BLaER1 (cell line): ENCODE results near the gene PTPN2.
"Not testable (repeated sequence)": the region's sequence is repeated elsewhere in the genome, so short reads cannot be mapped to it uniquely, and the experiment has no call there.

Experiments used
- H3K27ac ChIP-seq: shearing (Covaris generic); formaldehyde crosslinking; 2 replicates; pipeline ENCODE4 v1.8.1; 2022
- H3K27me3 ChIP-seq: shearing (Covaris generic); formaldehyde crosslinking; 2 replicates; pipeline ENCODE4 v1.8.1; 2022
- H3K36me3 ChIP-seq: shearing (Covaris generic); formaldehyde crosslinking; 2 replicates; pipeline ENCODE4 v1.8.1; 2022
- H3K4me1 ChIP-seq: shearing (Covaris generic); formaldehyde crosslinking; 2 replicates; pipeline ENCODE4 v1.8.1; 2022
- H3K4me2 ChIP-seq: shearing (Covaris generic); formaldehyde crosslinking; 2 replicates; pipeline ENCODE4 v1.8.1; 2022
- H3K4me3 ChIP-seq: shearing (Covaris generic); formaldehyde crosslinking; 2 replicates; pipeline ENCODE4 v1.8.1; 2022
- H3K9ac ChIP-seq: shearing (Covaris generic); formaldehyde crosslinking; 2 replicates; pipeline ENCODE4 v1.8.1; 2022
- H3K9me3 ChIP-seq: shearing (Covaris generic); formaldehyde crosslinking; 2 replicates; pipeline ENCODE4 v1.8.1; 2022
- H4K20me1 ChIP-seq: shearing (Covaris generic); formaldehyde crosslinking; 2 replicates; pipeline ENCODE4 v1.8.1; 2022
- Cebpa-rat ChIP-seq: shearing (Covaris generic); IDR thresholded peaks from 2 replicates; pipeline ENCODE4 v1.8.1; 2022

Gene PTPN2

DNA sequence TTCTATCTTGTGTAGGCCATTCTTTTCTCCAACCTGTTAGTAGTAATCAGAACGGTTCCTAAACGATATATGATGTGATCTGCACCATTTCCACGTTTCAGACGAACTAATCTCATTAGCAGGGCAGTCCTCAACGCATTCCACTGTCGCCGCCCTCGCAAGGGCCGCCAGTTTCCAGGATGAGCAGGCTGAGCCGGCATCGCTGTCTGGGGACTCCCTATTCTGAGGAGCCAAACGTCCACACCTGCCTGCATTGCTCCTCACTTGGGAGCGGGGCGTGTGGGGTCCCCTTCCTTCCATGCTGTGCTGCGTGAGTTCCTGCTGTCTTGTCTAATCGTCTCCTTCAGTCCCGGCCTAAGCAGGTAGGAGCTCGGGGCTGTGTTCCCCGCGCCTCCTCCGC lies 104.6 kb downstream of the PTPN2 start:
- Histone ChIP-seq H3K27me3 (0 out of 2 replicates have a peak, but pooled peaks cover 5% of the 10 kb centered on the region), H3K36me3 (no peaks in the 10 kb centered on the region), H4K20me1 (no peaks in the 10 kb centered on the region), H3K4me2 (no peak overlapping the region), H3K4me3 (no peak overlapping the region), H3K9me3 (peaks cover 25% of the 10 kb centered on the region), H3K27ac (no peak overlapping the region), H3K9ac (no peak overlapping the region), H3K4me1 (peaks cover 11% of the 10 kb centered on the region)
- no peak for TF ChIP-seq Cebpa-rat

DNA sequence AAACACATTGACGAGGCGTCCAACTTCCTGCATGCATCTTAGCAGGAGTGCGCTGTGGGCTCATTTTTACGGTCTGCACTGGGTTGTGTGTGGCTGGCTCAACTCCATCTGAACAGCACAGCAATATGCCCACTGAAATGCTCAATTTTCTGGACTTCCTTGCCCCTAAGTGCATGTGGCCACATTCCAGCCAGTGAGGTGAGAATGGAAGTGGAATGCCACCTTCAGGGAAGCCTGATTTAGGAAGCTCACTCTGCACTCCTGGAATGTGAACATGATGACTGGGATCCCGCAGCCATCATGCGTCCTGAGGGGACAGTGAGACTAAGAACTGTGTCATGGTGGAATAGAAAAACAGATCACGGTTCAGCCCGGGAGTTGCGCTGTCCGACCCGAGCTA lies 105.0 kb downstream of the PTPN2 start:
- H3K9ac ChIP-seq: no peak overlapping the region
- peaks cover 25% of the 10 kb centered on the region for H3K9me3 ChIP-seq
- peaks cover 11% of the 10 kb centered on the region for H3K4me1 ChIP-seq
- 0 out of 2 replicates have a peak, but pooled peaks cover 5% of the 10 kb centered on the region for H3K27me3 ChIP-seq
- no peaks in the 10 kb centered on the region for H4K20me1 ChIP-seq
- no peak overlapping the region for H3K4me3 ChIP-seq
- no peak for TF ChIP-seq Cebpa-rat
- no peaks in the 10 kb centered on the region for H3K36me3 ChIP-seq
- no peak overlapping the region for H3K4me2 ChIP-seq
- H3K27ac ChIP-seq: no peak overlapping the region

DNA sequence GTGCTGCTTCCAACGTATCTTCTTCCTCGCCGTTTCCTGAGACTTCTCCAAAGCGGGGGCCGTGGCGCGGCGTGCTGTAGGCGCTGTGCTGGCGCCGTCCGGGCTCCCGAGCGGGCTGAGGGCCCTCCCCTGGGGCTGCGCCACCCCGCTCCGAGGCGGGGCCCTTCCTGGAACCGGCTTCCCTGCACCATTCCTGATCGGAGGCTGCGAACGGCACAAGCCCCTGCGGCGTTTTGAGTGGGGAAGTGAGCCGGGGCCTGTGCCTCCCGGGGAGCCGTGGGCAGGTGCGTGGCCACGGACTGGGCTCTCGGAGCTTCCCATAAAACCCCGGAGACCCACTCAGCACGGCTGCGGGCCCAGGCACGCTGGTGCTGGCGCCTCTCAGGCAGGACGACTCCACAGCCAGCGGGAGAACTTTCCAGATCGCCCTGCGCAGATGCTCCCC lies 106.5 kb downstream of the PTPN2 start:
- Histone ChIP-seq H3K4me2 (peak overlapping the region; percentile 80), H3K9me3 (peaks cover 25% of the 10 kb centered on the region), H4K20me1 (no peaks in the 10 kb centered on the region), H3K27ac (peak overlapping the region; percentile 49; the same call in 1 of the 2 replicates), H3K9ac (peak overlapping the region; percentile 57; the same call in 1 of the 2 replicates), H3K27me3 (0 out of 2 replicates have a peak, but pooled peaks cover 5% of the 10 kb centered on the region), H3K36me3 (no peaks in the 10 kb centered on the region), H3K4me3 (peak overlapping the region; percentile 55), H3K4me1 (peaks cover 11% of the 10 kb centered on the region)
- TF ChIP-seq Cebpa-rat: no peak

GRCh38 chr18:12776821-12777471 lies 107.1 kb downstream of the PTPN2 start:
- peak overlapping the region; percentile 80 for H3K4me2 ChIP-seq
- TF ChIP-seq Cebpa-rat: no peak
- no peaks in the 10 kb centered on the region for H4K20me1 ChIP-seq
- H3K9ac ChIP-seq: peak overlapping the region; percentile 57; the same call in 1 of the 2 replicates
- no peaks in the 10 kb centered on the region for H3K36me3 ChIP-seq
- peaks cover 25% of the 10 kb centered on the region for H3K9me3 ChIP-seq
- peaks cover 11% of the 10 kb centered on the region for H3K4me1 ChIP-seq
- no peak overlapping the region for H3K27ac ChIP-seq
- H3K4me3 ChIP-seq: peak overlapping the region; percentile 55; the same call in 1 of the 2 replicates
- H3K27me3 ChIP-seq: 0 out of 2 replicates have a peak, but pooled peaks cover 5% of the 10 kb centered on the region

DNA sequence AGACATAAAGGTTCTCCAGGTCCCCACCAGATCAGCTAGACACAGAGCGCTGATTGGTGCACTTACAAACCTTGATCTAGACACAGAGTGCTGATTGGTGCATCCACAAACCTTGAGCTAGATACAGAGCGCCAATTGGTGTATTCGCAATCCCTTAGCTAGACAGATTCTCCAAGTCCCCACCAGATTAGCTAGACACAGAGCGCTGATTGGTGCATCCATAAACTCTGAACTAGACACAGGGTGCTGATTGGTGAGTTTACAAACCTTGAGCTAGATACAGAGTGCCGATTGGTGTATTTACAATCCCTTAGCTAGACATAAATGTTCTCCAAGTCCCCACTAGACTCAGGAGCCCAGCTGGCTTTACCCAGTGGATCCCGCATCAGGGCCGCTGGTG lies 107.6 kb downstream of the PTPN2 start:
- not testable (repeated sequence) for H3K4me2 ChIP-seq, H3K36me3 ChIP-seq, H3K27ac ChIP-seq, H3K9ac ChIP-seq, H3K4me3 ChIP-seq, H3K27me3 ChIP-seq, H4K20me1 ChIP-seq
- peaks cover 11% of the 10 kb centered on the region for H3K4me1 ChIP-seq
- peaks cover 25% of the 10 kb centered on the region for H3K9me3 ChIP-seq

- H3K4me2 ChIP-seq: no peak overlapping the region
- H3K9me3 ChIP-seq: peaks cover 25% of the 10 kb centered on the region
- H3K36me3 ChIP-seq: no peaks in the 10 kb centered on the region
- no peak overlapping the region for H3K4me3 ChIP-seq
- no peaks in the 10 kb centered on the region for H4K20me1 ChIP-seq
- no peak overlapping the region for H3K9ac ChIP-seq
- TF ChIP-seq Cebpa-rat: no peak
- peaks cover 11% of the 10 kb centered on the region for H3K4me1 ChIP-seq
- 0 out of 2 replicates have a peak, but pooled peaks cover 5% of the 10 kb centered on the region for H3K27me3 ChIP-seq
- H3K27ac ChIP-seq: no peak overlapping the region
These were observed 109.1 kb downstream of the PTPN2 start for GRCh38 chr18:12774982-12775381.

DNA sequence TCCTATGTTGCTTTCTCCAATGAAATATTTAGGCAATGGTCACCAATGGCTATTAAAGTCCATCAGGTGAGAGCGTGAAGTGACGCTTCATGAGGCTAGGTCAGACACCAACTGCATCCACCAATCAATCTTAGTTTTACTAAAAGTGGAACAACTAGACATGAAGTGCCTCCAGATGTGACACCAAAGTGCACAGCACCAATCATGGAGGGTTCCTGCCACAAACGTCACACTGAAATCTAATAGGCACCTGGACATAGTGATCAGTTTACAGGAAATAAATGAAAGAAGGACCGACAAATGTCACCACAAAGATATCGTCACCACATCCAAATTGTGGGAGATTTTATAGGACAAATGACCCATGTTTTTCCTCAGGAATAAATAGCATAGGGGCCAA lies 110.7 kb downstream of the PTPN2 start:
- 0 out of 2 replicates have a peak, but pooled peaks cover 5% of the 10 kb centered on the region for H3K27me3 ChIP-seq
- H3K27ac ChIP-seq: no peak overlapping the region
- no peak for TF ChIP-seq Cebpa-rat
- no peak overlapping the region for H3K9ac ChIP-seq
- no peak overlapping the region for H3K4me2 ChIP-seq
- H3K4me1 ChIP-seq: peaks cover 21% of the 10 kb centered on the region
- no peak overlapping the region for H3K4me3 ChIP-seq
- H4K20me1 ChIP-seq: no peaks in the 10 kb centered on the region
- H3K9me3 ChIP-seq: peaks cover 25% of the 10 kb centered on the region
- no peaks in the 10 kb centered on the region for H3K36me3 ChIP-seq

DNA sequence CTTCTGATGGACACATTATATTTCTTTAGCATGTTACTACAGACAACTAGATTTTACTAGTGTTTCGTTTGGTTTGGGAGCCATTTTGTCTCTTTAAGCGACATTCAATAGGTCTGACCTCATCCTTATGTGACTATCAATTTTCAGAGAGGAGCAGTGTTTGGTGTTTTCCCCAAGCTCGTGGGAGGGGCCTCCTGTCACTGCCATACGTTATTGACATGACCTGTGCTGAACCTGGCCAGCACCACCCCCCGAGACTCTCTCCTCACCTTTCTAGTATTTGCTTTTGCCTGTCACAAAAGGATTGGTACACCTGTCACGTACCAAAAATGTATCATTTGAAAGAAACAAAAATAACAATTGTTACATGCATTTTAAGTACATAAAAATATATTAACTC lies 111.9 kb downstream of the PTPN2 start:
- Histone ChIP-seq H3K4me3 (no peak overlapping the region), H3K4me2 (no peak overlapping the region), H3K36me3 (no peaks in the 10 kb centered on the region), H3K9me3 (peaks cover 19% of the 10 kb centered on the region), H3K4me1 (peaks cover 17% of the 10 kb centered on the region), H3K27ac (no peak overlapping the region), H3K27me3 (no peaks in the 10 kb centered on the region), H3K9ac (no peak overlapping the region), H4K20me1 (no peaks in the 10 kb centered on the region)
- TF ChIP-seq Cebpa-rat: no peak

DNA sequence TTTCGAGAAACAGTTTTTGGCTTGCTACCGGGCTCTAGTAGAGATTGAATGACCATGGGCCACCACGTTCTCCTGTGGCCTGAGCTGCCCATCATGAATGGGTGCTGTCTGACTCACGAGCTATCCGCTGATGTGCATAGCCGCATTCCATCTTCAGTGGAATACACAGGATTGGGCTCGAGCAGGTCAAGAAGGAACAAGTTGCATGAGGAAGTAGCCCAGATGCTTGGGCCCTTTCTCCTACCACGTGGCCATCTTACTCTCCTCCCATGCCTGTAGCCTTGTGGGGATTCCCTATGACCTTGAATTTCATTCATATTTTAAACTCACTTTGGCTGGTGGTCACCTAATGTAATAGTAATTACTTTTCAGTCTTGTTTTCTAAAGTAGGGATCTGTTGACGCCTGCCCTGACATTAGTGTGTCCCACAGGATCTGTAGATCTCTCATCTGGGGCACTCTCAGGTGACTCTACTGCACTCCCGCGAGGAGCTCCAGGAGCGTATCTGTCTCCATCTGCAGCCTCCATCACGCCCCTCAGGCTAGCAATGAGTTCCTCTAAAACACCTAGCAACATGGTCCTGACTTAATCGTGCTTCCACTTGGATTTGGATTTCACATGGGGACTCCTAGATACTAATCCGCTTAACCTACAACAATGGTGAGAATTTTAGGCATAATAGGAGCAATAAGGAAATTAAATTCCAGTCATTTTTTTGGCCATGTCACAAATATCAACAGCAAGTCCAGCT lies 113.4 kb downstream of the PTPN2 start:
- no peak overlapping the region for H3K4me3 ChIP-seq
- H3K4me1 ChIP-seq: peaks cover 25% of the 10 kb centered on the region
- no peaks in the 10 kb centered on the region for H3K27me3 ChIP-seq
- H3K9ac ChIP-seq: no peak overlapping the region
- TF ChIP-seq Cebpa-rat: no peak
- H3K36me3 ChIP-seq: no peaks in the 10 kb centered on the region
- H3K4me2 ChIP-seq: no peak overlapping the region
- no peak overlapping the region for H3K27ac ChIP-seq
- H3K9me3 ChIP-seq: peaks cover 4% of the 10 kb centered on the region
- H4K20me1 ChIP-seq: no peaks in the 10 kb centered on the region
